ENCODE results near the gene DIP2C. TPM values are rescaled to one million over a fixed set of nuclear protein-coding genes. Genes with fewer than 3 reads are reported as not detected.

DIP2C gene
- total and polyA plus RNA-seq, 2 donors from 2014 or later, result 6.2 to 22.6 TPM

- intact Hi-C loops (cut with DNase I), result no loop called here
- H3K4me3 ChIP-seq (ENCODE audit: low read length in 3 of 3), result no peak overlapping the region
- FAIRE-seq (no peak), DNase-seq (no peak)
- TF ChIP-seq CTCF (IDR thresholded peaks at IDR 0.05; ENCODE audit: borderline replicate concordance, extremely low read depth, insufficient read depth), result no peak
- H3K36me3 ChIP-seq (ENCODE audit: control insufficient read depth in 2 of 3, insufficient read depth in 3 of 3, low read length in 3 of 3), result no peaks in the 10 kb centered on the region
- no peak overlapping the region for H3K9ac ChIP-seq (ENCODE audit: low read length in 3 of 3)
- H3K4me1 ChIP-seq (ENCODE audit: control insufficient read depth in 2 of 3, insufficient read depth in 2 of 3, low read depth in 1 of 3, low read length in 3 of 3), result peaks cover 0 to 12% (median 10%) of the 10 kb centered on the region in 3 donors
- no peaks in the 10 kb centered on the region for H3K27me3 ChIP-seq (ENCODE audit: control insufficient read depth, insufficient read depth, low read length)
- no peaks in the 10 kb centered on the region for H3K9me3 ChIP-seq (ENCODE audit: control insufficient read depth in 2 of 3, insufficient read depth in 1 of 3, low read length in 3 of 3)
- H3K27ac ChIP-seq (ENCODE audit: low read depth in 2 of 2, low read length in 2 of 2), result no peak overlapping the region
Observed at GRCh38 chr10:637221-637620, 52.2 kb downstream of the DIP2C start.

- TF ChIP-seq CTCF (IDR thresholded peaks at IDR 0.05; ENCODE audit: borderline replicate concordance, extremely low read depth, insufficient read depth), result no peak
- no peak for FAIRE-seq
Observed at GRCh38 chr10:636769-637168, 52.7 kb downstream of the DIP2C start.

DNA sequence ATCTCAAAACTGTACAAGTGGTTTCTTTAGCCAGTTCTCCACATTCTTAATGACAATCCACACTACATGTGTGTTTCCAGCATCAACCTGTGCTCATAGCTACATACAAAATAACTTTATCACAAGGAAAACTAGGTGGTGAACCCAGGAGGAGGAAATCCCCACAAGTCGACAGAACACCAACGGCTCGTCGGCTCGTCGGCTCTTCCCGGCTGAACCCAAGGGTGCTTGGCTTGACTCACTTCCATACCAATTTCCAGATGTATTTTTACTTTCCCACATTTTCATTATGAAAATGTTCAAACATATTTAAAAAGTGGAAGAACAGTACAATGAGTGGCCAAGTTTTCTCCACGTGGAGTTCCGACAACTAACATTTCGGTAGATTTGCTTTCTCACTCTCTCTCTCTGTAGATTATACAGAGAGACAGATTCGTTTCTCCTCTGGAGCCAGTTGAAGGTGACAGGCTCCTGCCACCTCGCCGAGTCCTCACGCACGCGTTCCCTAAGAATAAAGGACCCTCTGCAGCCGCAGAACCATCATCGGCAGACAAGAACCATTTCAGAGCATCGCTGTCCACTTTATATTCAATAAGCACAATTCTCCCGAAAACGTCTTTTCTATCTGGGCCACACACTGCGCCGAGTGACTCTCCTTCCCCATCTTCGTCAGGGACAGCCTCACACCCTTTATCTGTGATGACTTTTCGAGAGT lies 53.3 kb downstream of the DIP2C start:
- TF ChIP-seq CTCF (IDR thresholded peaks at IDR 0.05; ENCODE audit: borderline replicate concordance, extremely low read depth, insufficient read depth), result no peak
- FAIRE-seq, result no peak
- H3K9me3 ChIP-seq (ENCODE audit: control insufficient read depth in 2 of 3, insufficient read depth in 1 of 3, low read length in 3 of 3), result no peaks in the 10 kb centered on the region
- no peaks in the 10 kb centered on the region for H3K36me3 ChIP-seq (ENCODE audit: control insufficient read depth in 2 of 3, insufficient read depth in 3 of 3, low read length in 3 of 3)
- no peaks in the 10 kb centered on the region for H3K27me3 ChIP-seq (ENCODE audit: control insufficient read depth, insufficient read depth, low read length)
- H3K4me3 ChIP-seq (ENCODE audit: low read length in 3 of 3), result no peak overlapping the region
- intact Hi-C loops (cut with DNase I), result no loop called here
- no peak overlapping the region for H3K9ac ChIP-seq (ENCODE audit: low read length in 3 of 3)
- H3K27ac ChIP-seq (ENCODE audit: low read depth in 2 of 2, low read length in 2 of 2), result no peak overlapping the region
- H3K4me1 ChIP-seq (ENCODE audit: control insufficient read depth in 2 of 3, insufficient read depth in 2 of 3, low read depth in 1 of 3, low read length in 3 of 3), result peaks cover 0 to 12% (median 10%) of the 10 kb centered on the region in 3 donors
- DNase-seq, result no peak

More at GRCh38 chr10:636769-637168, 52.7 kb downstream of the DIP2C start:
- no peaks in the 10 kb centered on the region for H3K36me3 ChIP-seq (ENCODE audit: control insufficient read depth in 2 of 3, insufficient read depth in 3 of 3, low read length in 3 of 3)
- intact Hi-C loops (cut with DNase I), result no loop called here
- no peak overlapping the region for H3K27ac ChIP-seq (ENCODE audit: low read depth in 2 of 2, low read length in 2 of 2)
- H3K9ac ChIP-seq (ENCODE audit: low read length in 3 of 3), result no peak overlapping the region
- DNase-seq, result no peak
- H3K27me3 ChIP-seq (ENCODE audit: control insufficient read depth, insufficient read depth, low read length), result no peaks in the 10 kb centered on the region
- no peak overlapping the region for H3K4me3 ChIP-seq (ENCODE audit: low read length in 3 of 3)
- no peaks in the 10 kb centered on the region for H3K9me3 ChIP-seq (ENCODE audit: control insufficient read depth in 2 of 3, insufficient read depth in 1 of 3, low read length in 3 of 3)
- peaks cover 0 to 12% (median 10%) of the 10 kb centered on the region in 3 donors for H3K4me1 ChIP-seq (ENCODE audit: control insufficient read depth in 2 of 3, insufficient read depth in 2 of 3, low read depth in 1 of 3, low read length in 3 of 3)

Data from kidney (tissue), 14 donors.